Tongue (tissue), 2 donors: Measurements from ENCODE around the gene SLC22A1. TPM values are rescaled to one million over a fixed set of nuclear protein-coding genes. Genes with fewer than 3 reads are reported as not detected.
"Not testable (repeated sequence)": the region's sequence is repeated elsewhere in the genome, so short reads cannot be mapped to it uniquely, and the experiment has no call there.

ENCODE experiments used
- DNase-seq: peaks from one replicate; pipeline ENCODE4 v3.0.0-alpha.2; 2015
- total RNA-seq: library from RNA; depleted of rRNA; stranded (reverse); fragments of >200 nt; gene quantifications from one replicate; pipeline ENCODE4 v1.2.3, GENCODE V29; 2014

Gene SLC22A1
- total RNA-seq, 1 donor from 2014 or later = not detected

DNA sequence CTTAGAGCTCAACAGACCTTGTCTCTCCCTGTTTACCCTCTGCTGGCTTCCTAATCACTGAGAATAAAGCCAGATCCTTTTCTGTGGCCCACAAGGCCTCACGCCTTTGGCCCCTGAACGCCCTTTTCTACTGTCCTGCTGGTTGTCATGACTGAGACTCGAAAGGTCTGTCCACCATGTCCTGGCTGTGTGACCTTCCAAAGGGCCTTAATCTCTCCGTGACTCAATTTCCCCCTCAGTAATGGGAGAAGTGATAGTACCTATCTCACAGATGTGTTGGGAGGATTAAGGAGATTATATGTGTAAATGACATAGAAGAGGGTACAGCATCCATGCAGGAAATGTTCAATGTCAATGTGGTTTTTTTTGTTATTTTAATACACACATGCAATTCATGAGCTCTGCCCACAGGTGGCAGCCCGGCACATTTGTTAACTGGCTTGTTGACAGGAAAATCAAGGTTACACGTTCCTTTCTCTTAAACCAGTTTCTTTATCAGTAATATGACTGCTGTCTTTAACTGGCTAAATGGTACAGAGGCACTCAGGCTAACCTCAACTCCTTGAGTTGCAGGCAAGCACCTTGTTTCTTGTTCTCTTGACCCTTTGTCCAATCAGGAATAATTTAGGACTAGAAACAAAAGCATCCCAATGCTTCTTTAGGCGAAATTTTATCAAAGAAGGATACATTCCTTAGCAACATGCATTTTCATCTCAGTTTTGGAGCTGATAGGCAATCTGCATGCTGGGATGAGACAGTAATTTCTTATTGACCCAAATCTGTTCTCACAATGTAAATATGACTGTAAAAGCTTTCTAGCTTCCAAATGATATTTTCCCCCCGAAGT lies 16.6 kb downstream of the SLC22A1 start:
- DNase-seq = peak; percentile 78

DNA sequence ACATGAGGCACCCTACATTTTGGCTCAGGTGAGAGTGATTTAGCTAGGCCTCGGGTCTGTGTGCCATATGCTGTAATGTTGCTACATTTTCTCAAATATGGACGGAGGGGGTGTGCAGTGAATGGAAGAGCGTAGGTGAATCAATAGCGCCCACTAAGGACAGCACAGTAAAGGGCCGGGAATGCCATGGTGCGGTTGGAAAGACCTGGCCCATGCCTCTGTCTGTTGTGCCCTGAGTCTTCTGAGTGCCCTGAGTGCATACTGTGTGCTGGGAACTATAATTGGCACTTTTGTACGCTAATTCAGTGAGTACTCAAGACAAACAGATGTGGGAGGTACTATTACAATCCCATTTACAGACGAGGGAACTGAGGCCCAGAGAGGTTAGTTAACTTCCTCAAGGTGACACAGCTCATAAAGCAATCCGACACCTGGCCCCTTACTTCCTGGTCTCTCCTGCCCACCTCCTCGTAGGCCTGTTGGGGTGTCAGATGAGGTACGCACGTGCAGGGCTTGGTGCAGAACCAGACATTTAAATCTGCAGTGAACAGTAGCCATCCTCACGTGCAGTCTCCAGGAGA lies 17.3 kb downstream of the SLC22A1 start:
- DNase-seq = no peak

DNA sequence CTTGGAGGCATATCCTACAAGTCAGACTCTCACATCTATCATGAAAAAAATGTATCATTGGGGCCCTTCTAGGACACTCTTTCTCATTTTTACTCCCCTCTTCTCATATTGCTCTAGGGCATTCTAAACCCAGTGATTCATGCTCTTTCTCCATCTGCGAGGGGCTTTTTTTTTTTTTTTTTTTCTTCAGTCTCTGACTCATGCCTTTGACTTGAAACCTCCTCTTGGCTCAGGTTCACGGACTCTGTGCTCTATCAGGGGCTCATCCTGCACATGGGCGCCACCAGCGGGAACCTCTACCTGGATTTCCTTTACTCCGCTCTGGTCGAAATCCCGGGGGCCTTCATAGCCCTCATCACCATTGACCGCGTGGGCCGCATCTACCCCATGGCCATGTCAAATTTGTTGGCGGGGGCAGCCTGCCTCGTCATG lies 17.8 kb downstream of the SLC22A1 start:
- DNase-seq = peak; percentile 17

DNA sequence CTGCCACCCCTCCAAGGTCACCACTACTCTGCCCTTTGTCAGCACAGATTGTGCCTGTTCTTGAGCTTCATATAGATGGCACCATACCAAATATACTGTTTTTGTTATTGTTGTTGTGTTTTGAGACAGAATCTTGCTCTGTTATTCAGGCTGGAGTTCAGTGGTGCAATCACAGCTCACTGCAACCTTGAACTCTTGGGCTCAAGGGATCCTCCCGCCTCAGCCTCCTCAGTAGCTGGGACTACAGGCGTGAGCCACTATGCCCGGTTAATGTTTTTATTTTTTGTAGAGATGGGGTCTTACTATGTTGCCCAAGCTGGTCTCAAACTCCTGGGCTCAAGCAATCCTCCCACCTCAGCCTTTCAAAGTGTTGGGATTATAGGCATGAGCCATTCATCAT lies 18.9 kb downstream of the SLC22A1 start:
- DNase-seq = not testable (repeated sequence)

DNA sequence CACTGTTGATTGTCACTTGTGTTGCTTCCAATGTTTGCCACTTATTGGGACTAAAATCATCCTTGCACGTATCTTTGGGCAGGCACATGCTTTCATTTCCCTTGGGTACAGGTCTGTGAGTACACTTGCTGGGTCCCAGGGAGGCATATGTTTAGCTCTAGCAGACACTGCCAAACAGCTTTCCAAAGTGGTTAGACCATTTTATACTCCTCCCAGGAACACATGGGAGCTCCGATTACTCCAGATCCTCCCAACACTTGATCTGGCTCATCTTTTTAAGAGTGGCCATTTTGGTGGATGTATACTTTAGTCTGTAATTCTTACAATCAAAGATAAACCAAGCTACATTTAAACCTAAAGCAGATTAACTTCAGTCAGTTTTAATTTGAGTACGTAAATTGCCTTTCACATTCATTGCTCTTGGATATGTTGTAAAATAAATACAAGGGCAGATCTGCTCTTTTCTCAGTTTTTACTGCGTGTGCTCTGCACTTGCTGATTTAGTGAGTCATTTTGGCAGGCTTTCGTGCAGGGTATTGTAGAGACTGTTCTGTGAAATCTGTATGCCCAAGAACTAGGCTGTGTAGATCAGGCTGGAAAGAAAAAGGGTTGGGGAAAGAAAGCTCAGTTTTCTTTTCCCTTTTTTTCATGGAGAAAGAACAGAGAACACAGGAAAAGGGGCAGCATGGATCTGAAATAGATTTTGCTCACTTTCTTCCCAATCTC lies 19.5 kb downstream of the SLC22A1 start:
- peak; percentile 24 for DNase-seq

DNA sequence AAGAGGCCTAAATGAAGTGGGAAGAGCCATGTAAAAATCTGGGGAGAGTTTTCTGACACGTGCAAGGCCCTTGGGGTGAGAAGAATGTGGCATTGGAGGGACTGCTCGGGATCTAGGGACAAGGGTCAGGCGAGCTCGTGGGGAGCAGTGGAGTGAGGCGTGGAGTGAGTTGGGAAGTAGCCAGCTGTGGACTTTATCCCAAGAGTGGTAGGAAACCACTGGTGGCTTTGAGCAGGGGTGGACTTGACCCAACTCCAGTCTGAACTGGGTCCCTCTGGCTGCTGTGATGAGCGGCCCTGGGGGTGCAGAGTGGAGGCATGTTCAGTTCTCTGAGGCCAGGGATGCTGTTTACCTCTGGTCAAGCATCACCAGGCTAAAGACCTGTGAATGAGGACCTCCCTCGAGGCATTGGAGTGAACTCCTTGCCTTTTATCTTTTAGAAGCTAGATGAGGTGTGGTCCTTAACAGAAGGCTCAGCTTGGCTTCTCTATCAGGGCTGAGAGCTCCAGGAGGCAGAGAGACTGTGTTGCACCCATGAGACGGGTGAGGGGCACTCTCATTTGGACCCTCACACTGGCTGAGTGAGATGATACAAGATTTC lies 20.6 kb downstream of the SLC22A1 start:
- DNase-seq = no peak

DNA sequence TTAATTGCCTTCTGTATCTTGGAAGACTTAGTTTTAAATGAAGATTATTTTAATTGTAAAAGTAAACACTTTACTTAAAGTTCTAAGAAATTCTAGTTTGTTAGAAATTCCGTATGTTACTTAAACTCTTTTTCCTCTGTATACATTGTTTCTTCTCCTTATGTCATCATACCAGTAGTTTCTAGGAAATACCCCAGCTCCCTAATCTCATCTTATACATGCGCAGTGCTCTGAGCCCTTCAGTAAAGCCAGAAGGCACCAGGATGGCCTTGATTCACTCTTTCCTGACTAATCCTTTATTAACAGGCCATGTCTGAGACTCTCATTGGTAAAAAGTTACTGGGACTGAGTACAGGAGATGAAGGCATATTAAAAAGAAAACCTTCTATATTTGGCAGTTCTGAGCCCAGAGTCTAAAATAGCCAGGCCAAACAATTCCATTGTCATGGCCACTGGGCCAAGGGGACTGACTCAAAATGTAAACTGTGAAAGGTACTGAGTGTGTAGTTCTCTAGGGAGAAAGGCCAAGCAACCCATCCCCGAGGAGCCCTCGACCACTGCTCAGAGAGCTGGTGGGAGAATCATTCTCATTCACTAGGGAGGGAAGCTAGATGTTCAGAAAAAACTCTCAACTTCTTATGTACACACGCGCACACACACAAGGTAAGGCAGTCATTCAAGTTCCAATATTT lies 25.0 kb downstream of the SLC22A1 start:
- DNase-seq = no peak

DNA sequence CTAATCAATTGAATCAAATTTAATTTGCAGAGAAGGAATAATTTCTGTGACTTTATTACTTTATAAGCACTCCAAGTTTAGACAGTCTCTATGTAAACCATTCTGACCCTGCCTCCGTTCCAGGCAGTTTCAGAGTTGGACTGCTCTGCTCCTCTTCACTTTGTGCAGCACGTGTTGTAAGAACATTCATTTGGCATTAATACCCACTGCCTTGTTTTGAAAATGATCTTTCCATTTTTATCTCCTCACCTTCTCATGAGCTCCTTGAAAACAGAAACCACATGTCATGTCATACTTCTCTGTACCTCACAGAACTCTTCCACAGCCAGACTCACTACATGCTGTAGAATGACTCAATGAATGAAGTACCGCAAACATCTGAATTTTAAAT lies 25.5 kb downstream of the SLC22A1 start:
- DNase-seq = no peak

DNA sequence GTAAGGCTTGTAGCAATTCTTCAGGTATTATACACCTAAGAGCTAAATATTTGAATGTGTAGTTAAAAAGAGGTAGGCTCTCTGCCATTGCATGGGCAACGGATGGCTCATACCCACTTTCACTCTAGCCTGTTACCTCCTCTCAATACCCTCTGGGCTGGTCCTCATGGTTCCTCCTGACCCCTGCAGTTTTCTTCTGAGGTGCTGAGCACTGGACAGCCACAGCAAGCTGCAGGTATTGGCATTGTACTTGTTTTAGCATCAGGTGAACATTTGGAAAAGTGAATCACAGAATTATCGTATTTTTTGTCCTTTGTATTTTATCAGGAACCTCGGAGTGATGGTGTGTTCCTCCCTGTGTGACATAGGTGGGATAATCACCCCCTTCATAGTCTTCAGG lies 32.9 kb downstream of the SLC22A1 start:
- no peak for DNase-seq

DNA sequence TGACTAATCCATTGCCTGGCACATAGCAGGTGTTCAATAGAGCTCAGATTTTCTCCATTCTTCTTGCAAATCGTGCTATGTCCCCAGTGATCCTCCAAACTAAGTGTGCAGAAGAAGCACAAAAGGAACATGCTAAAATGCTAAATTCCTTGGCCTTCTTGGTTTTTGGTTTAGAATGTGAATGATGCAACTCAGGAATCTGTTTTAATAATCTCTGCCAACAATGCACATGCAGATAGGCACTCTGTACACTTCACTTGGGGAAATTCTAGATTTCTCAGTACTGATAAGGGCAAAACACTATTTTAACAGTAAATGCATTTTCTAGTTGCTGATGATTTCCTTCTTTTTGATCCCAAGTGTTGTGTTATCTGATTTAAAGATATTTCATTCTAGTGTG lies 35.2 kb downstream of the SLC22A1 start:
- DNase-seq = no peak

DNA sequence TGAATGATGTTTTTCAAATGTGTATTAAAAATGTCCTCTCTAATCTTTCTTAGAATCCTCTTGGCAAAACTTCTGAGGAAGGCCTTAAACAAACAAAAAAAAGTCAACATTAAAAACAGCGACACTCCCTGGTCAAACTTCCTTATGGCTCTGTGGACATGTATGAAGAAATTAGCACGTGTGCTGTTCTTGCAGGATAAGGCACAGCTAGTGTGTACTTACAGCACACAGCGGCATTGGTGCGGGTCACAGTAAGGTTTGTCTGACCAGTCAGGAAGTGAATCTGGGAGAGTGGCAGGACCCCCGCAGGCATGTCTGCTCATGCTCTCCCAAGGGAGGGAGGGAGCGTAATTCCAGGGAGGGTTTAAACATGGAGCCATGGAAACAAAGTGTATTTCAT lies 38.8 kb downstream of the SLC22A1 start:
- DNase-seq = no peak

DNA sequence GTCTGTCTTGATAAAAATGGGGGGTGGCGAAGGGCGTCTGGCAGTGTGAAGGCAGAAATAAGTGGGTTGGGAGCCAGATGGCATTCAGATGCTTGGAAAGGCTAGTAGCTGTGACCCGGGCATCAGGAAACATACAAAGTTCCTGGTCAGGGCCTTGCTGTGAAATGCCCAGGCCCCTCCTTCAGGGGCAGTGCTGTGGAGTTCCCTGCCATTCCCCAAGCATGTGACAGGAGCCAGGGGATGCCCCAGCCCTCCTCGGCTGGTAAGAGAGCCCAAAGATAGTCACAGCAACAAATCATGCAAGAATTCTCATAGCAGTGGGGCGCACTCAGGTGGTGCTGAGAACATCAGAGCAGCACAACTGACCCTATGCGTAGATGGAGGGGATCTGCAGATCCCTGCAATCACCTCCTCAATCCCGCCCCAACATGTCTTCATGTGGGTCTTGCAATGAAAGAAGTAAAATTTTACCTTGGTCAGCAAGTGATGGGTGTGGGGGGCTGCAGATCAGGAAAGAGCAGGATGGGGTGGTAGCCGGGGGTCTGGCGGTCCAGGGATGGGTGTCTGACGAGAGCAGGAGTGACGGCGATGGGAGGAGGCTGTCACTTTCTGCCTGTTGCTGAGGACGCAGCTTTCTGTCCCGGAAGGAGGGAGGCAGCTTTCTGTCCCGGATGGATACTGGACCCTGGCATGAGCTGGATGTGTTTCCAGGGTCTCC lies 39.5 kb downstream of the SLC22A1 start:
- no peak for DNase-seq

DNA sequence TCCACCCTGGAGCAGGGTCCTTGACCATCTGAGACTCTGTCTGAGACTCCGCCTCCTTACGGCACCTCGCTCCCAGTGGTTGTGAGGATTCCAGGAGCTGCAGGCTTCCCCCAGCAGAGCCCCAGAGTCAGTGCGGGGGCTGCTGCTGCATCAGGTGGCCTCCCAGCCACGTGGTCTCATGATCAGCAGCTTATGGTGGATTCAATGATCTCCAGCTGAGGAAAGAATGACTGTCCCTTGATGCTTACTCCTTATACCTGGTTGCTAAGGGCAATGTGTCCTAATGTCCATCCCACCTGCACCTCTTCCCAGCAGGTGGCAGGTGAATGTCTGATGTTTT lies 40.0 kb downstream of the SLC22A1 start:
- no peak for DNase-seq

DNA sequence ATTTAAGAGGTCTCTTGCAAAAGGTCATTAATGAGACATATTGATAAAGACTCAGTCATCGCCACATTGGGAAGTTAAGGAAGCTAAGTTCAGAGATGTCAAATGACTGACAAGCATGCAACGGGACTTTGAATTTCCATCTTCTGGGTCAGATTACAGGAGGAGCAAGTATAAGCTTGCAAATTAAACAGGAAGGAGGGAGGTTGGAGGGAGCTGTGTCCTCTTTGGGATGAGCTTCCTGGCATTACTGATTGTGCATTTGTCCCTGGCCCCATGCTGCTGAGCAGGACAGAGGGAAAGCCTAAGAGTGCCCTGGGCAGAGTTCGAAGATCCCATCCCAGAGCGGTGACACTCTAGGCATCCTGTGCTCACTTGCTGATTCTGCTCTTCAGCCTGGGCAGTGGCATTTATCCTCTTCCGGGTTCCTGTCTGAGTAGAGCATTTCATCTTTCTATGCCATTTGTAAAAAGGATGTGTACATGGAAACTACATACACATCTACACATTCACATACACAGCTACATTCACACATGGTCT lies 40.5 kb downstream of the SLC22A1 start:
- no peak for DNase-seq

DNA sequence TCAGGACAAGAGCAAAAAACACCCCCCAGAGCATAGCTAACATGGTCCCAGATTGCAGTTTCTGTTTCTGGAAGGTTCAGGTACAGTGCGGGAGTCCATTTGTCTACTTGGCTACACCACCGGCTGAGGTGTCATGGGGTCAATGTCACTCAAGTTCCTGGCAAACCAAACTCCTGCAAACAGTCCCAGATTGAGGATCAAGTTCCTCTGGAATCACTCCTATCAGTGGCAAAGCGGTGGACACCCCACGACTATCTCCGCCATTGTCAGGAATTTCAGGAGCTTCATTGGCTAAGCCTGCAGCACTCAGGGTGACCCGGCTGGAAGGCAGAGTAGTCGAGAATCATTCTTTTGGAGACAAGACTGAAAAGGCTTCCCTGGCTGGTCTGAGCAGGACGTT lies 41.8 kb downstream of the SLC22A1 start:
- no peak for DNase-seq

DNA sequence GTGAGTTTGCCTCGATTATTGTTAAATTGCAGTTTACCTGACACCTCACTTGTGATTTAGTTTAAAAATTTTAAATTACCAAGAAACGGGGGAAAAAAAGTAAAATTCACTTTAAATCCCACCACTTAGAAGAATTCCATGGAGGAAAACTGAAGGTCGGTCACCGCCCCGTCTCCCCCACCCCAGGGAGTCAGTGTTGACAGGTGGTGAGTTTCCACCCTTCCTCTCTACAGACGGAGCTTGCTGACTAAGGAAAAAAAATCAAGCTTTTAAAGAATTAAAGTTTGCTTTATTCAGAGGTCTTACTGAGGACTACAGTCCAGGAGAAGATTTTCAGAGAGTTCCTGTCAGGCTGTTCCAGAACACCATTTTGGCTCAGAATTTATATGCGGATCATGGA lies 42.3 kb downstream of the SLC22A1 start:
- DNase-seq = no peak

DNA sequence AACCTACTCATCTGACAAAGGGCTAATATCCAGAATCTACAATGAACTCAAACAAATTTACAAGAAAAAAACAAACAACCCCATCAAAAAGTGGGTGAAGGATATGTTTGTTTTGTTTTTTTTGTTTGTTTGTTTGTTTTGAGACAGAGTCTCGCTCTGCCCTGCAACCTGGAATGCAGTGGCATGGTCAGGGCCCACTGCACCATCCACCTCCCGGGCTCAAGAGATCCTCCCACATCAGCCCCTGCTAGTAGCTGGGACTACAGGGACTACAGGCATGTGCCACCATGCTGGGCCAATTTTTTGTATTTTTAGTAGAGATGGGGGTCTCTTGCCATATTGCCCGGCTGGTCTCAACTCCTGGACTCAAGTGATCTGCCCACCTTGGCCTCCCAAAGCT lies 44.3 kb downstream of the SLC22A1 start:
- DNase-seq = not testable (repeated sequence)

DNA sequence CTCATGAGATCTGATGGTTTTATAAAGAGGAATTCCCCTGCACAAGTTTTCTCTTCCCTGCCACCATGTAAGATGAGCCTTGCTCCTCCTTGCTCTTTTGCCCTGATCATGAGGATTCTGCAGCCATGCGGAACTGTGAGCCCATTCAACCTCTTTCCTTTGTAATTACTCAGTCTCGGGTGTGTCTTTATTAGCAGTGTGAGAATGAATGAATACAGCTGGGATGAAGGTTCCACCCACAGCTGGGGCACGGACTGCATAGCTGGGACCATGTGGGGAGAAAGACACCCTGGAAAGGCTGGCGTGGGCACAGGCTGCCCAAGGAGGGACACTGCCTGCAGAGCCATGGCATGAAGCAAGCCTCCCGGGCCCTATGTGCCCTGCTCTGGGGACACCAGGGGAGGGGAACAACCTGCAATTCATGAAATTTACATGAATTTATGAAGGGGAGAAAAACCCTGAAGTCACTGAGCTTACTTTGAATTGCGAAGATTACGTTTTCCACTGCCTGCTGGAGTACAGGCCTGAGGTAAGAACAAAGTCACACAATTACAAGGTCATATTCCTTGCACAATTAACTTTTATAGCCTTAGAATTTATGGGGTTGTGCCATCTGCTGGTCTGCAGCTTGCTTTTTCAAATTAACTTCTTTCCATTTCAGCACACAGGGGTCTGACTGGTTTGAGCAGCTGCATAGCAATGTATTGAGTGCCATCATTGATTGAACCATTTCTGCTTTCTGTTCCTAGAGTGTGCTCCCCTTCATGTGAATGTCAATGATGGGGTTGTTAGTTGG lies 46.2 kb downstream of the SLC22A1 start:
- DNase-seq = no peak

DNA sequence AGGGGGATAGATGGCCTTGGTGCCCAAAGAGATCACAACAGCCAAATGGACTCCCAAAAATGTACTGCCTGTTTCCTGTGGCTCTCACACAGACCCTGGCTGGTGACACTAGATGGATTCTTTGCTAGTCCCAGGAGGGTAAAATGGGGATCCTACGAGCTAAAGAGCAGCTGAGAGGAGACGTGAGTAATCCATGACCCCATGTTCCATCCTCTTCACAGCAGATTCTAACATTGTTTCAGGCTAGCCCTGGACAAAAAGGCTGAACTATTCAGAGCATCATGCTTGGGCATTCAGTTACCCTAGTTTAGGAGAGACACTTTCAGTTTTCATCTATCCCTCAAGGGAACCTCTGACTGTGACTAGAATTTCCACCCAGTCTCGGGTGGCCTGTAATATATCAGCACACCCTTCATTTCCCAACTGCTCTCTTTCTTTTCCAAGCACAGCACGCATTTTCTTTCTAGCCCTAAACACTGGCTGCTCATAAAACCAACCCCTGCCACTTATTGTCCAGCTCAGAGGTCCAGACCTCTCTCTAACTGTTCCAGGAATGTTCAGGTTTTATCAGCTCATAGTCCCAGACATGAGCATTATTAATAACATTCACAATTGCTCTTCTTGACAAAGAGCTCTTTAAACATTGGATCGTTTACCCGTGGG lies 48.5 kb downstream of the SLC22A1 start:
- no peak for DNase-seq

DNA sequence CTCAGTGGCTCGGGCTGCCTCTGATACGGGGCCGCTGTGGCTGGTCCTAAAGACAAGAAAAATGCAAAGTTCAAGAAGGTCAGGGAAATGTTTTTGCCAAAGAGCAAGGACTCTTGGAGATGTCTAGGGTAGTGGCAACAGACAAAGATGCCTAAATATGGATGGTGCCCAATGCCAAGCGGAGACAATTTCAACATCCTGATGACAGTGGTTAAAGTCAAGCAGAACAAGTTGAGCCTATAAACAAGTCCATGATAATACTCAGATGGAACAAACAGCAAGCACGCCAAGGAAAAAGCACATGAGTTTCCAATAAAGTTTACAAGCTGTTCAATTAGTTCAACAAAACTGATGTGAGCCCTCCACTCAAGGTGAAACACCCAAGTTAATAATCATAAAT lies 51.1 kb downstream of the SLC22A1 start:
- no peak for DNase-seq
